Limb (tissue), 2 donors: ENCODE data around the gene SEMA3C.

ENCODE experiments used
- DNase-seq, 2 donors: peaks; one replicate each; pipeline ENCODE4 v3.0.0-alpha.2; 2016; ENCODE audit errors: extremely low spot score in 2 of 2

The SEMA3C gene

GRCh38 chr7:80783678-80784327 is 135.0 kb downstream of the SEMA3C start:
- DNase-seq = peak in 1 of 2 donors; percentile 16

- no peak for DNase-seq
Measured at GRCh38 chr7:80783186-80783677, 135.6 kb downstream of the SEMA3C start.

- DNase-seq = peak; percentile 52 to 82
Measured at GRCh38 chr7:80781561-80781979, 137.3 kb downstream of the SEMA3C start.

GRCh38 chr7:80781146-80781545 is 137.7 kb downstream of the SEMA3C start:
- DNase-seq = no peak

GRCh38 chr7:80779456-80779855 is 139.4 kb downstream of the SEMA3C start:
- DNase-seq = no peak

- no peak for DNase-seq
Measured at GRCh38 chr7:80775897-80776296, 143.0 kb downstream of the SEMA3C start.

GRCh38 chr7:80775482-80775881 is 143.4 kb downstream of the SEMA3C start:
- DNase-seq = no peak

GRCh38 chr7:80774843-80775242 is 144.0 kb downstream of the SEMA3C start:
- DNase-seq = no peak

- no peak for DNase-seq
Measured at GRCh38 chr7:80773787-80774508, 144.9 kb downstream of the SEMA3C start.

- DNase-seq = no peak
Measured at GRCh38 chr7:80772347-80772993, 146.4 kb downstream of the SEMA3C start.

- DNase-seq = no peak
Measured at GRCh38 chr7:80771523-80771922, 147.3 kb downstream of the SEMA3C start.

- no peak for DNase-seq
Measured at GRCh38 chr7:80770675-80771081, 148.2 kb downstream of the SEMA3C start.

- no peak for DNase-seq
Measured at GRCh38 chr7:80770061-80770460, 148.8 kb downstream of the SEMA3C start.

- no peak for DNase-seq
Measured at GRCh38 chr7:80768756-80769155, 150.1 kb downstream of the SEMA3C start.

GRCh38 chr7:80767654-80768053 is 151.2 kb downstream of the SEMA3C start:
- no peak for DNase-seq

- no peak for DNase-seq
Measured at GRCh38 chr7:80766724-80767123, 152.1 kb downstream of the SEMA3C start.

- DNase-seq = no peak
Measured at GRCh38 chr7:80764132-80764531, 154.7 kb downstream of the SEMA3C start.

- no peak for DNase-seq
Measured at GRCh38 chr7:80763704-80764103, 155.1 kb downstream of the SEMA3C start.

GRCh38 chr7:80763289-80763688 is 155.6 kb downstream of the SEMA3C start:
- DNase-seq = no peak

GRCh38 chr7:80760292-80760691 is 158.6 kb downstream of the SEMA3C start:
- no peak for DNase-seq

- no peak for DNase-seq
Measured at GRCh38 chr7:80752954-80753690, 165.7 kb downstream of the SEMA3C start.

- DNase-seq = no peak
Measured at GRCh38 chr7:80749270-80749669, 169.6 kb downstream of the SEMA3C start.
